ENCODE measurements around the gene VTI1B. TPM values are rescaled to one million over a fixed set of nuclear protein-coding genes. Genes with fewer than 3 reads are reported as not detected.

Gene VTI1B
- total RNA-seq, 4 donors from 2014 or later: 82.0 to 178 (median 99.8) TPM

DNA sequence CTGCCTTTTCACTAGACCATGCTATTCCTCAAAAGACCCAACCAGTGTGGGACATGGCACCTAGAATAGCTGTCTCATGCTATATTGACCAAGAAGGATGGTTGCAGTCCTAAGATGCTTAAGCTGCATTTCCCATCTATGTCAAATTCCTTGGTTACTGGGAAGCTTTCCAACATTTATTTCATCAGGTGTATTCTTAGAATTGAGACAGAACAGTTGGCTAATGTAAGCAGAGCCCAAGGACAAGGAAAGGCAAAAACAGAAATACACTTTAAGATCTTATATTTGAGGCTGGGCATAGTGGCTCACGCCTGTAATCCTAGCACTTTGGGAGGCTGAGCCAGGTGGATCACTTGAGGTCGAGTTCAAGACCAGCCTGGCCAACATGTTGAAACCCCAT, 30.0 kb downstream of the VTI1B start:
- Histone ChIP-seq H3K9me3 (no peaks in the 10 kb centered on the region), H3K4me1 (peaks cover 3 to 18% of the 10 kb centered on the region in 2 donors), H3K4me3 (replicated peaks in 1 of 3) (no peak overlapping the region), H3K27ac (peak overlapping the region; percentile 52 to 76 (median 69)), H3K36me3 (peaks cover 20 to 37% of the 10 kb centered on the region in 2 donors), H3K27me3 (no peaks in the 10 kb centered on the region)
- no peak for TF ChIP-seq POLR2A (IDR thresholded peaks at IDR 0.05)
- TF ChIP-seq, protein P1, sequence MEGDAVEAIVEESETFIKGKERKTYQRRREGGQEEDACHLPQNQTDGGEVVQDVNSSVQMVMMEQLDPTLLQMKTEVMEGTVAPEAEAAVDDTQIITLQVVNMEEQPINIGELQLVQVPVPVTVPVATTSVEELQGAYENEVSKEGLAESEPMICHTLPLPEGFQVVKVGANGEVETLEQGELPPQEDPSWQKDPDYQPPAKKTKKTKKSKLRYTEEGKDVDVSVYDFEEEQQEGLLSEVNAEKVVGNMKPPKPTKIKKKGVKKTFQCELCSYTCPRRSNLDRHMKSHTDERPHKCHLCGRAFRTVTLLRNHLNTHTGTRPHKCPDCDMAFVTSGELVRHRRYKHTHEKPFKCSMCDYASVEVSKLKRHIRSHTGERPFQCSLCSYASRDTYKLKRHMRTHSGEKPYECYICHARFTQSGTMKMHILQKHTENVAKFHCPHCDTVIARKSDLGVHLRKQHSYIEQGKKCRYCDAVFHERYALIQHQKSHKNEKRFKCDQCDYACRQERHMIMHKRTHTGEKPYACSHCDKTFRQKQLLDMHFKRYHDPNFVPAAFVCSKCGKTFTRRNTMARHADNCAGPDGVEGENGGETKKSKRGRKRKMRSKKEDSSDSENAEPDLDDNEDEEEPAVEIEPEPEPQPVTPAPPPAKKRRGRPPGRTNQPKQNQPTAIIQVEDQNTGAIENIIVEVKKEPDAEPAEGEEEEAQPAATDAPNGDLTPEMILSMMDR (IDR thresholded peaks at IDR 0.05): no peak
- 63 to 71% methylated on average over 2 of the region's 2 CpGs for WGBS, 2 donors
- no peak for DNase-seq
- intact Hi-C loops (cut with DNase I): no loop called here

DNA sequence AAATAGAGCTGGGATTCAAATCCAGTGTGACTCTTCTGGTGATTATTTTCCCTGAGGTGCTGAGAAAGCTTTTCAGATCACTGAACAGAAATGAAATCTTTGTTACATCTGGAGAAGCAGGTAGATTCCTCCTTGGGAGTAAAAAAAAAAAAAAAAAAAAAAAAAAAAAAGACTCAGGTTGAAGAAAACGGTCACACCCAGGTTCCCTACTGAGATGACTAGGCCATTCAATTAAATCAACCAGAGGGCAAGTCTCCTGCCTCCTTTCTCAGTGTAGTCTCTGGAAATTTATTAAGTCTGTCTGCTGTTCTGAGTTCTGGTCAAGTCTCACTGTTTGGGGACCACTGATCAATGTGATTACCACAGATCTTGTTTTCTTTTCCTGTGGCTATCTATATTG, 30.7 kb downstream of the VTI1B start:
- peaks cover 3 to 22% of the 10 kb centered on the region in 2 donors for H3K4me1 ChIP-seq
- TF ChIP-seq POLR2A (IDR thresholded peaks at IDR 0.05): no peak
- TF ChIP-seq, protein P1 (IDR thresholded peaks at IDR 0.05): no peak
- peaks cover 13 to 30% of the 10 kb centered on the region in 2 donors for H3K36me3 ChIP-seq
- H3K9me3 ChIP-seq: no peaks in the 10 kb centered on the region
- H3K27ac ChIP-seq: peak overlapping the region; percentile 57 to 76 (median 69)
- H3K27me3 ChIP-seq: no peaks in the 10 kb centered on the region
- WGBS, 2 donors: 29 to 35% methylated on average over 1 of the region's 1 CpG
- no peak for DNase-seq
- no peak overlapping the region for H3K4me3 ChIP-seq (replicated peaks in 1 of 3)
- intact Hi-C loops (cut with DNase I): no loop called here

DNA sequence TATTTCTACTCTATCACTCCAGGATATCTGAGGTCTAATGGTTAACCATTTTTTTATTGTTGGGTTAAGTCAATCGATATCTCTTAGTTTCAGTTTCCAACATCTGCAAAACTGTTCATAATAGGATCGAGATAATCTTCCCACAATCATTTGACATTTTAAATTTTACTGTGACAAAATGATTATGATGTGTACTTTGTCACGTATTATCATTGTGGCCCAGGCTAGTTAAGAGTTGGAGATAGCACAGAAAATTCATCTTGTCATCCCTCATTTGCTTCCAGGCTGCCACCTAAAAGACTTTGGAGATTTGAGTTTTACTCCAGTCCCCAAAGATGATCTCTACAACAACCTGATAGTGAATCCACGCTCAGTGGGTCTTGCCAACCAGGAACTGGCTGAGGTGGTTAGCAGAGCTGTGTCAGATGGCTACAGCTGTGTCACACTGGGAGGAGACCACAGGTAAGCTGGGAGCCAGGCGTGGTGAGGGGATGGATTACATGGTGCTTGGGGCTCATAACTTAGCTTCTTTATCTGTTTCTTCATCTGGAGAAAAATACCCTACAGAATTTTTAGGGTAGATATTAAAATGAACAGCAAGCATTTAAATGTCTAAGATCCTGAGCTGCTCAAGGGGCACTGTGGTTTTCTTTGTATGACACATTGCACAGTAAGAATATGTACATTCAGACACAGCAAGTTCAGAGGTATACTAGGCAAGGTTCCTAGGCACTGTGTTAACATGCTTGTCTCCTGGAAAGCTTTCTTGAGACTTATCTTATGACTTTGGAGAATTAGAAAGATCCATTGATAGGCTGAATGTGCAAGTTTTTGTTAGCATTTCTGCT, 32.3 kb downstream of the VTI1B start:
- Histone ChIP-seq H3K27me3 (no peaks in the 10 kb centered on the region), H3K4me3 (replicated peaks in 1 of 3) (no peak overlapping the region), H3K4me1 (peaks cover 12 to 38% of the 10 kb centered on the region in 2 donors), H3K27ac (no peak overlapping the region), H3K36me3 (peaks cover 9 to 15% of the 10 kb centered on the region in 2 donors), H3K9me3 (no peaks in the 10 kb centered on the region)
- 90 to 95% methylated on average over 5 of the region's 5 CpGs for WGBS, 2 donors
- TF ChIP-seq, protein P1 (IDR thresholded peaks at IDR 0.05): no peak
- TF ChIP-seq POLR2A (IDR thresholded peaks at IDR 0.05): no peak
- no peak for DNase-seq
- intact Hi-C loops (cut with DNase I): no loop called here

DNA sequence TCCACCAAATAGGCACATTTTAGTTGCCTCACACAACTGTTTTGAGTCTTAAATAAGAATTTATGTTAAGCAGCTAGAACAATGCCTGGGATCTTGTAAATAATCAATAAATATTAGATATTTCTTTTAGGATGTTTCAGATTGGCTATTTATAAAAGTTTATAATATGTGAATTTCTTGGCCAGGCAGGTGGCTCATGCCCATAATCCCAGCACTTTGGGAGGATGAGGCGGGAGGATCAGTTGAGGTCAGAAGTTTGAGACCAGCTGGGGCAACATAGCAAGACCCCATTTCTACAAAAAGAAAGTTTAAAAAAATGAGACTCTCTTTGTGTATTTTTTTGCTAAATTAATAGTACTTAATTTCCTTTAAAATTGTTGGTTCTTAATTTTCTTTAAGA, 33.0 kb downstream of the VTI1B start:
- H3K4me3 ChIP-seq (replicated peaks in 1 of 3): no peak overlapping the region
- TF ChIP-seq, protein P1 (IDR thresholded peaks at IDR 0.05): no peak
- TF ChIP-seq POLR2A (IDR thresholded peaks at IDR 0.05): no peak
- DNase-seq: no peak
- H3K27me3 ChIP-seq: no peaks in the 10 kb centered on the region
- H3K4me1 ChIP-seq: peaks cover 18 to 43% of the 10 kb centered on the region in 2 donors
- peaks cover 3 to 8% of the 10 kb centered on the region in 2 donors for H3K36me3 ChIP-seq
- 97 to 100% methylated on average over 1 of the region's 1 CpG for WGBS, 2 donors
- no peak overlapping the region for H3K27ac ChIP-seq
- intact Hi-C loops (cut with DNase I): no loop called here
- H3K9me3 ChIP-seq: no peaks in the 10 kb centered on the region

DNA sequence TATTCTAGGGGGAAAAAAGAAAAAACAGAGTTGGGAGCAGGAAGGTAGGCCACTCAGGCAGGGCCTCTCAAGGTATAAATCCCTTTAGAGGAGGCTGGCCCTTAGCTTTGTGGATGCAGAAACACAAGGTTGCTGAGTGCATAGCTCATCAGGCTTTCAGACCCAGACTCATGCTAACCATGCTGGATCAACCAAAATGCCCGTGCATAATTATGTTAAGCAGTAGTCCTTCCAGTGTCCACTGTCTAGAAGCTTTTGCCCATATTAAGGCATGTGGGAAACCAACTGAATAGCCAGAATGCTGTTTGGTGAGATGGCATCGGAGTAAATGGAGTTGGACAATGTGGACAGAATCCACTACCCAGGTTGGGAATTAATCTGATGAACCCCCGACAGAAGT, 35.8 kb downstream of the VTI1B start:
- Histone ChIP-seq H3K27ac (peak overlapping the region; percentile 81 to 94 (median 89)), H3K4me3 (replicated peaks in 1 of 3) (no peak overlapping the region), H3K27me3 (no peaks in the 10 kb centered on the region), H3K9me3 (no peaks in the 10 kb centered on the region), H3K4me1 (peaks cover 26 to 52% of the 10 kb centered on the region in 2 donors), H3K36me3 (no peaks in the 10 kb centered on the region)
- no peak for TF ChIP-seq POLR2A (IDR thresholded peaks at IDR 0.05)
- TF ChIP-seq, protein P1 (IDR thresholded peaks at IDR 0.05): no peak
- 97% methylated on average over 3 of the region's 3 CpGs for WGBS, 2 donors
- intact Hi-C loops (cut with DNase I): no loop called here
- no peak for DNase-seq
